Skeletal muscle tissue (tissue), 4 donors: Measurements from ENCODE around the gene LAMTOR1. TPM values are rescaled to one million over a fixed set of nuclear protein-coding genes. Genes with fewer than 3 reads are reported as not detected.

Experiments
- H3K27ac ChIP-seq: one replicate; pipeline ENCODE4 v1.7.0; 2013; ENCODE audit warnings: mild to moderate bottlenecking, low read depth, low read length, inconsistent platforms
- H3K27me3 ChIP-seq, 3 donors: one replicate each; pipeline ENCODE4 v1.7.0; 2013; ENCODE audit warnings: low read length in 3 of 3; ENCODE audit not compliant: control insufficient read depth in 3 of 3, insufficient read depth in 3 of 3
- H3K36me3 ChIP-seq, 3 donors: one replicate each; pipeline ENCODE4 v1.7.0; 2013; ENCODE audit warnings: low read length in 3 of 3; ENCODE audit not compliant: control insufficient read depth in 3 of 3, insufficient read depth in 3 of 3
- H3K4me1 ChIP-seq, 3 donors: one replicate each; pipeline ENCODE4 v1.7.0; 2013; ENCODE audit warnings: low read length in 3 of 3, mild to moderate bottlenecking in 3 of 3; ENCODE audit not compliant: control insufficient read depth in 3 of 3, insufficient read depth in 3 of 3
- H3K4me3 ChIP-seq, 3 donors: one replicate each; pipeline ENCODE4 v1.7.0; 2013; ENCODE audit warnings: low read length in 3 of 3
- H3K9ac ChIP-seq, 3 donors: one replicate each; pipeline ENCODE4 v1.7.0; 2013; ENCODE audit warnings: low read length in 3 of 3, mild to moderate bottlenecking in 3 of 3, moderate library complexity in 2 of 3, low read depth in 1 of 3
- H3K9me3 ChIP-seq, 3 donors: one replicate each; pipeline ENCODE4 v1.7.0; 2013; ENCODE audit warnings: low read length in 3 of 3; ENCODE audit not compliant: control insufficient read depth in 3 of 3
- total RNA-seq: library from RNA; depleted of rRNA; stranded (reverse); fragments of >200 nt; gene quantifications from one replicate; pipeline ENCODE4 v1.2.3, GENCODE V29; 2014
- donor health status: Osteomylitis.

Gene LAMTOR1
- total RNA-seq, 1 donor from 2014 or later, result 42.3 TPM

GRCh38 chr11:72084076-72084475 is 19.0 kb downstream of the LAMTOR1 start:
- H3K9ac ChIP-seq, result no peak overlapping the region
- no peaks in the 10 kb centered on the region for H3K9me3 ChIP-seq
- H3K27me3 ChIP-seq, result no peaks in the 10 kb centered on the region
- no peak overlapping the region for H3K4me3 ChIP-seq
- H3K27ac ChIP-seq, result no peak overlapping the region
- peaks cover 7 to 15% (median 14%) of the 10 kb centered on the region in 3 donors for H3K4me1 ChIP-seq
- peaks cover 0 to 9% (median 0%) of the 10 kb centered on the region in 3 donors for H3K36me3 ChIP-seq

GRCh38 chr11:72083414-72083813 is 19.7 kb downstream of the LAMTOR1 start:
- Histone ChIP-seq H3K4me1 (peaks cover 7 to 19% (median 19%) of the 10 kb centered on the region in 3 donors), H3K9ac (no peak overlapping the region), H3K27me3 (no peaks in the 10 kb centered on the region), H3K36me3 (peaks cover 0 to 9% (median 0%) of the 10 kb centered on the region in 3 donors), H3K27ac (no peak overlapping the region), H3K9me3 (no peaks in the 10 kb centered on the region), H3K4me3 (no peak overlapping the region)

- Histone ChIP-seq H3K4me3 (no peak overlapping the region), H3K27ac (peak overlapping the region; percentile 94), H3K9me3 (no peaks in the 10 kb centered on the region), H3K36me3 (peaks cover 0 to 3% (median 0%) of the 10 kb centered on the region in 3 donors), H3K9ac (no peak overlapping the region), H3K27me3 (no peaks in the 10 kb centered on the region), H3K4me1 (peaks cover 7 to 19% (median 19%) of the 10 kb centered on the region in 3 donors)
Observed at GRCh38 chr11:72081821-72082453, 21.2 kb downstream of the LAMTOR1 start.

GRCh38 chr11:72081184-72081644 is 21.9 kb downstream of the LAMTOR1 start:
- H3K27me3 ChIP-seq, result no peaks in the 10 kb centered on the region
- peaks cover 7 to 19% (median 19%) of the 10 kb centered on the region in 3 donors for H3K4me1 ChIP-seq

GRCh38 chr11:72080326-72081183 is 22.5 kb downstream of the LAMTOR1 start, which contains the start of the genes LRRC51 and NUMA1:
Gene LRRC51, plus strand, starts transcription at chr11:72080850. Its CDS starts 8,234 bp downstream, at chr11:72089084.
Gene NUMA1, minus strand, starts transcription at chr11:72080542. Its CDS starts 44,599 bp downstream, at chr11:72035943.
- Histone ChIP-seq H3K27me3 (no peaks in the 10 kb centered on the region), H3K27ac (peak within 1 kb of the TSS; percentile 94)

More at GRCh38 chr11:72081184-72081644, 21.9 kb downstream of the LAMTOR1 start:
- H3K27ac ChIP-seq, result peak overlapping the region; percentile 94
- H3K9me3 ChIP-seq, result no peaks in the 10 kb centered on the region
- H3K4me3 ChIP-seq, result peak overlapping the region; percentile 71 to 85 (median 81)
- peaks cover 0 to 3% (median 0%) of the 10 kb centered on the region in 3 donors for H3K36me3 ChIP-seq
- H3K9ac ChIP-seq, result peak overlapping the region; percentile 52 to 88 (median 87)

GRCh38 chr11:72079819-72080325 is 23.2 kb downstream of the LAMTOR1 start:
- Histone ChIP-seq H3K9ac (peak overlapping the region; percentile 77 to 88 (median 87)), H3K36me3 (no peaks in the 10 kb centered on the region), H3K27me3 (no peaks in the 10 kb centered on the region), H3K4me1 (peaks cover 7 to 19% (median 19%) of the 10 kb centered on the region in 3 donors), H3K4me3 (peak overlapping the region; percentile 71 to 85 (median 81)), H3K27ac (peak overlapping the region; percentile 94), H3K9me3 (no peaks in the 10 kb centered on the region)

More at GRCh38 chr11:72080326-72081183, 22.5 kb downstream of the LAMTOR1 start, which contains the start of the genes LRRC51 and NUMA1:
- Histone ChIP-seq H3K36me3 (no peaks in the 10 kb centered on the region), H3K4me1 (peaks cover 7 to 19% (median 19%) of the 10 kb centered on the region in 3 donors), H3K4me3 (peak within 1 kb of the TSS; percentile 71 to 85 (median 81)), H3K9ac (peak within 1 kb of the TSS; percentile 77 to 88 (median 87)), H3K9me3 (no peaks in the 10 kb centered on the region)

GRCh38 chr11:72078477-72078876 is 24.6 kb downstream of the LAMTOR1 start:
- Histone ChIP-seq H3K9ac (peak overlapping the region in 1 of 3 donors; percentile 23), H3K36me3 (no peaks in the 10 kb centered on the region), H3K4me3 (no peak overlapping the region), H3K27ac (peak overlapping the region; percentile 94), H3K4me1 (peaks cover 7 to 19% (median 19%) of the 10 kb centered on the region in 3 donors), H3K27me3 (no peaks in the 10 kb centered on the region), H3K9me3 (no peaks in the 10 kb centered on the region)

- no peaks in the 10 kb centered on the region for H3K36me3 ChIP-seq
- H3K4me1 ChIP-seq, result peaks cover 6 to 19% (median 18%) of the 10 kb centered on the region in 3 donors
- no peaks in the 10 kb centered on the region for H3K27me3 ChIP-seq
- H3K4me3 ChIP-seq, result no peak overlapping the region
- H3K9ac ChIP-seq, result no peak overlapping the region
- H3K27ac ChIP-seq, result no peak overlapping the region
- no peaks in the 10 kb centered on the region for H3K9me3 ChIP-seq
Observed at GRCh38 chr11:72075756-72076155, 27.3 kb downstream of the LAMTOR1 start.

- H3K9me3 ChIP-seq, result no peaks in the 10 kb centered on the region
- peaks cover 10 to 24% (median 24%) of the 10 kb centered on the region in 3 donors for H3K4me1 ChIP-seq
- H3K27ac ChIP-seq, result no peak overlapping the region
- H3K4me3 ChIP-seq, result no peak overlapping the region
- no peak overlapping the region for H3K9ac ChIP-seq
- H3K36me3 ChIP-seq, result no peaks in the 10 kb centered on the region
- no peaks in the 10 kb centered on the region for H3K27me3 ChIP-seq
Observed at GRCh38 chr11:72075109-72075508, 28.0 kb downstream of the LAMTOR1 start.
